B cell (primary cell): ENCODE results near the gene STAP2. TPM values are rescaled to one million over a fixed set of nuclear protein-coding genes. Genes with fewer than 3 reads are reported as not detected.

Experiments
- ATAC-seq: fragments of 200-7000 bp; cut with Tn5 transposase; one replicate; pipeline ENCODE4 v1.10.0; 2021; ENCODE audit warnings: low read depth, mild to moderate bottlenecking, moderate number of reproducible peaks, moderate library complexity
- CTCF ChIA-PET: fragments of 350-600 bp; sonication (Branson Sonifier 250); formaldehyde crosslinking; loops from one replicate; lab custom pipeline; 2021; ENCODE audit warnings: antibody characterized with exemption, inconsistent platforms; lab: Charles Lee
- POLR2A ChIA-PET: fragments of 350-600 bp; sonication (Branson Sonifier 250); formaldehyde crosslinking; loops from one replicate; lab custom pipeline; 2021; ENCODE audit warnings: antibody characterized with exemption; lab: Charles Lee
- DNase-seq: peaks from one replicate; pipeline ENCODE4 v3.0.0; 2013
- H2AFZ ChIP-seq: 2 replicates; pipeline ENCODE4 v1.6.1; 2012; ENCODE audit warnings: mild to moderate bottlenecking, low read depth, low read length; ENCODE audit not compliant: insufficient read depth, poor library complexity, severe bottlenecking
- H3K27ac ChIP-seq, 2 donors: 1 replicate in 1 of 2; 2 replicates in 1 of 2; pipeline ENCODE4 v1.5.1; 2012 to 2013; ENCODE audit warnings: low read length in 2 of 2, mild to moderate bottlenecking in 2 of 2, moderate library complexity in 1 of 2
- H3K27me3 ChIP-seq, 4 experiments: fragments of 200-600 bp in 1 of 4; sonication (generic) in 1 of 4; replicated peaks in 1 of 4; 1 replicate in 2 of 4; 2 replicates in 2 of 4; pipeline versions ENCODE4 v1.6.1 to v1.7.0; 2013 to 2016; ENCODE audit warnings: low read length in 3 of 4, mild to moderate bottlenecking in 2 of 4, mixed read lengths in 1 of 4, moderate library complexity in 1 of 4; ENCODE audit not compliant: insufficient read depth in 4 of 4, control insufficient read depth in 3 of 4; ENCODE audit errors: control extremely low read depth in 1 of 4
- H3K36me3 ChIP-seq, 2 experiments: replicated peaks in 1 of 2; 1 replicate in 1 of 2; 2 replicates in 1 of 2; pipeline versions ENCODE4 v1.6.1 to v1.7.1; 2013; ENCODE audit warnings: low read length in 1 of 2; ENCODE audit not compliant: insufficient read depth in 2 of 2, control insufficient read depth in 1 of 2; ENCODE audit errors: control extremely low read depth in 1 of 2, extremely low read depth in 1 of 2
- H3K4me1 ChIP-seq, 2 donors: fragments of 200-600 bp in 1 of 2; sonication (generic) in 1 of 2; 1 replicate in 1 of 2; 2 replicates in 1 of 2; pipeline versions ENCODE4 v1.5.1 to v1.6.1; 2013 to 2017; ENCODE audit warnings: low read length in 2 of 2; ENCODE audit not compliant: control insufficient read depth in 2 of 2, insufficient read depth in 2 of 2
- H3K4me2 ChIP-seq: replicated peaks from 2 replicates; pipeline ENCODE3; 2012; ENCODE audit warnings: mild to moderate bottlenecking, low read depth, low read length; ENCODE audit not compliant: poor library complexity, severe bottlenecking
- H3K4me3 ChIP-seq, 5 experiments: fragments of 200-600 bp in 1 of 5; sonication (generic) in 1 of 5; 1 replicate in 3 of 5; 2 replicates in 2 of 5; pipeline versions ENCODE4 v1.5.1 to v1.7.0; 2011 to 2016; ENCODE audit warnings: low read length in 4 of 5, mild to moderate bottlenecking in 4 of 5, low read depth in 2 of 5, control low read depth in 1 of 5, moderate library complexity in 1 of 5; ENCODE audit not compliant: insufficient read depth in 1 of 5; ENCODE audit errors: control extremely low read depth in 1 of 5, extremely low read depth in 1 of 5
- H3K79me2 ChIP-seq: fragments of 200-600 bp; sonication (generic); one replicate; pipeline ENCODE4 v1.6.0; 2016; ENCODE audit warnings: low read length; ENCODE audit not compliant: control insufficient read depth, insufficient read depth
- H3K9ac ChIP-seq: fragments of 200-600 bp; sonication (generic); 2 replicates; pipeline ENCODE4 v1.6.1; 2017; ENCODE audit warnings: mild to moderate bottlenecking, low read length, moderate library complexity
- H3K9me3 ChIP-seq, 3 donors: one replicate each; pipeline versions ENCODE4 v1.6.1 to v1.7.1; 2013; ENCODE audit warnings: low read length in 2 of 3; ENCODE audit not compliant: control insufficient read depth in 2 of 3, insufficient read depth in 1 of 3; ENCODE audit errors: control extremely low read depth in 1 of 3
- H4K20me1 ChIP-seq: 2 replicates; pipeline ENCODE4 v1.6.0; 2012; ENCODE audit warnings: mild to moderate bottlenecking, low read length; ENCODE audit not compliant: insufficient read depth, control insufficient read depth, poor library complexity, severe bottlenecking
- H3K27ac Mint-ChIP-seq: one replicate; pipeline ENCODE4 v1.8.0; 2021; ENCODE audit warnings: mixed read lengths
- H3K27me3 Mint-ChIP-seq: one replicate; pipeline ENCODE4 v1.8.0; 2021; ENCODE audit warnings: mixed read lengths
- H3K4me1 Mint-ChIP-seq: one replicate; pipeline ENCODE4 v1.8.0; 2021; ENCODE audit warnings: mixed read lengths
- H3K4me3 Mint-ChIP-seq: one replicate; pipeline ENCODE4 v1.8.0; 2021; ENCODE audit warnings: mixed read lengths
- H3K9me3 Mint-ChIP-seq: one replicate; pipeline ENCODE4 v1.8.0; 2022; ENCODE audit warnings: mixed read lengths; ENCODE audit not compliant: insufficient read depth
- EZH2 ChIP-seq: IDR thresholded peaks from 2 replicates; pipeline ENCODE4 v1.6.1; 2012; ENCODE audit warnings: borderline replicate concordance, low read depth, mild to moderate bottlenecking, moderate library complexity, low read length; ENCODE audit not compliant: insufficient read depth, poor library complexity, severe bottlenecking
- WGBS: methylation state at CpG from one replicate; pipeline ENCODE4 v1.1.5; 2013; ENCODE audit warnings: missing lambda C conversion rate; ENCODE audit not compliant: insufficient coverage; 5-methylcytosine and 5-hydroxymethylcytosine counted together
- intact Hi-C: fragments of 100-400 bp; cut with micrococcal nuclease; formaldehyde crosslinking; loops from one replicate; pipeline ENCODE4 v1.10.0; 2022
- polyA plus RNA-seq: library from polyadenylated mRNA; depleted of rRNA; stranded (reverse); fragments of >200 nt; gene quantifications from 2 replicates; pipeline ENCODE4 v1.2.3, GENCODE V29; 2012
- total RNA-seq, 2 donors: library from RNA; stranded (reverse); fragments of 120-200 nt in 1 of 2; gene quantifications; 1 replicate in 1 of 2; 2 replicates in 1 of 2; pipeline versions ENCODE4 v1.2.3 to v1.2.4, GENCODE V29; 2013 to 2022
- TF ChIP-seq, protein P1 (sequence below): fragments of 200-600 bp; IDR thresholded peaks from one replicate; pipeline ENCODE4 v1.8.0; 2022; ENCODE audit warnings: antibody characterized with exemption, mild to moderate bottlenecking

STAP2 gene
- total and polyA plus RNA-seq, 2 donors (not counting 1 experiment from before 2014, with no cell fraction given): 0.27 to 0.72 TPM

DNA sequence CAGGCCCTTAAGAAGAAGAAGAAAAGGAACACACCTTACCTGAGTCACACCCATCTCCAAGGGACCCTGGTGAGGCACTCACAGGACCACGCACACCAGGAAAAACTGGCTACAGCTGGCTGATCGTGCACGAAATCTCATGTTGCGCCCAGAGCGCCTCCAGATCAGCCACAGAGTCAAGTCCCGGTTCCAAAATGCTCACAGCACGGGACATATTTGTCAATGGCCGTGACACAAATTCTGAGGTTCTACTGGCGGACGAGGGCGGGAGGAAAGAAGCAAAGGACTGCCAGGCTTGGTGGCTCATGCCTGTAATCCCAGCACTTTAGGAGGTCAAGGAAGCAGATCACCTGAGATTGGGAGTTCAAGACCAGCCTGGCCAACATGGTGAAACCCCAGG, 40.3 kb upstream of the STAP2 start:
- 64% methylated on average over 11 of the region's 11 CpGs for WGBS
- Histone ChIP-seq H3K36me3 (peaks cover 0 to 6% of the 10 kb centered on the region in 2 experiments), H3K27me3 (no peaks in the 10 kb centered on the region), H3K79me2 (peaks cover 91% of the 10 kb centered on the region), H3K9ac (peak overlapping the region; percentile 45), H3K4me2 (peak overlapping the region; percentile 78), H3K4me1 (peaks cover 77 to 82% of the 10 kb centered on the region in 2 donors), H3K9me3 (peaks cover 0 to 7% (median 0%) of the 10 kb centered on the region in 3 donors), H3K27ac (peak overlapping the region; percentile 75 to 81), H4K20me1 (peaks cover 44% of the 10 kb centered on the region), H2AFZ (no peak overlapping the region), H3K4me3 (peak overlapping the region in 2 of 5 experiments; percentile 27 to 44)
- peak overlapping the region; percentile 97 for H3K27ac Mint-ChIP-seq
- ChIA-PET POLR2A (interaction anchor here (1.0 kb wide), 1 partner anchor 16 kb away, joined by 3 read pairs; no protein-coding TSS in a partner anchor), CTCF (interaction anchor here (1.0 to 2.2 kb wide), 3 partner anchors 9 to 23 kb away, joined by 3 to 8 read pairs (median 4); partner anchors contain the start of gene CHAF1A)
- ATAC-seq: no peak
- no peak for TF ChIP-seq EZH2
- TF ChIP-seq, protein P1, sequence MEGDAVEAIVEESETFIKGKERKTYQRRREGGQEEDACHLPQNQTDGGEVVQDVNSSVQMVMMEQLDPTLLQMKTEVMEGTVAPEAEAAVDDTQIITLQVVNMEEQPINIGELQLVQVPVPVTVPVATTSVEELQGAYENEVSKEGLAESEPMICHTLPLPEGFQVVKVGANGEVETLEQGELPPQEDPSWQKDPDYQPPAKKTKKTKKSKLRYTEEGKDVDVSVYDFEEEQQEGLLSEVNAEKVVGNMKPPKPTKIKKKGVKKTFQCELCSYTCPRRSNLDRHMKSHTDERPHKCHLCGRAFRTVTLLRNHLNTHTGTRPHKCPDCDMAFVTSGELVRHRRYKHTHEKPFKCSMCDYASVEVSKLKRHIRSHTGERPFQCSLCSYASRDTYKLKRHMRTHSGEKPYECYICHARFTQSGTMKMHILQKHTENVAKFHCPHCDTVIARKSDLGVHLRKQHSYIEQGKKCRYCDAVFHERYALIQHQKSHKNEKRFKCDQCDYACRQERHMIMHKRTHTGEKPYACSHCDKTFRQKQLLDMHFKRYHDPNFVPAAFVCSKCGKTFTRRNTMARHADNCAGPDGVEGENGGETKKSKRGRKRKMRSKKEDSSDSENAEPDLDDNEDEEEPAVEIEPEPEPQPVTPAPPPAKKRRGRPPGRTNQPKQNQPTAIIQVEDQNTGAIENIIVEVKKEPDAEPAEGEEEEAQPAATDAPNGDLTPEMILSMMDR: no peak
- H3K9me3 Mint-ChIP-seq: no peaks in the 10 kb centered on the region
- peak; percentile 26 for DNase-seq
- H3K4me3 Mint-ChIP-seq: peak overlapping the region; percentile 92
- peaks cover 83% of the 10 kb centered on the region for H3K4me1 Mint-ChIP-seq
- H3K27me3 Mint-ChIP-seq: no peaks in the 10 kb centered on the region
- intact Hi-C loops: loop anchor here (2.0 to 5.0 kb wide), 2 partner anchors 16 to 78 kb away; partner anchors contain the start of gene UBXN6
